HCT116 (cell line): Measurements from ENCODE around the gene PKHD1. TPM values are rescaled to one million over a fixed set of nuclear protein-coding genes. Genes with fewer than 3 reads are reported as not detected.

Experiments used
- ATAC-seq: fragments of 200-7000 bp; cut with Tn5 transposase; 2 replicates; pipeline ENCODE4 v1.9.1; 2020; ENCODE audit warnings: mild to moderate bottlenecking, moderate library complexity
- BruUV-seq: library from RNA; stranded (reverse); fragments of 400-500 nt; replicated peaks from 2 replicates; lab custom pipeline; 2021; lab: Mats Ljungman, UMichigan
- CTCF ChIA-PET: fragments of 300-600 bp; sonication (Branson Sonifier 250); formaldehyde crosslinking; loops from one replicate; lab custom pipeline; 2021; ENCODE audit warnings: antibody characterized with exemption; lab: Charles Lee
- POLR2A ChIA-PET: fragments of 300-600, 350-600 bp; sonication (Branson Sonifier 250); formaldehyde crosslinking; loops from one replicate; lab custom pipeline; 2021; ENCODE audit warnings: antibody characterized with exemption; lab: Charles Lee
- RAD21 ChIA-PET, 2 experiments: fragments of 300-600 bp; sonication (Branson Sonifier 250); formaldehyde crosslinking; loops; one replicate each; lab custom pipeline; 2023; ENCODE audit warnings: low total read pairs in 2 of 2; ENCODE audit not compliant: uncharacterized antibody in 2 of 2, unreplicated experiment in 2 of 2, low non-redundant PET in 1 of 2; lab: Charles Lee
- DNase-seq: peaks from one replicate; pipeline ENCODE4 v3.0.0-alpha.2; 2010; ENCODE audit warnings: low read depth, low spot score
- H2AFZ ChIP-seq: fragments of 200-600 bp; shearing (Covaris generic), sonication (generic); 2 replicates; pipeline ENCODE4 v1.6.1; 2017; ENCODE audit warnings: low read depth, mixed run types, mixed read lengths, antibody characterized with exemption, low read length; ENCODE audit not compliant: poor library complexity, severe bottlenecking
- H3K27ac ChIP-seq: 2 replicates; pipeline ENCODE4 v1.5.1; 2012; ENCODE audit warnings: low read depth, low read length
- H3K27me3 ChIP-seq: fragments of 200-600 bp; sonication (generic); 2 replicates; pipeline ENCODE4 v1.6.1; 2016; ENCODE audit warnings: mixed run types, low read length, mixed read lengths; ENCODE audit not compliant: insufficient read depth
- H3K36me3 ChIP-seq, 2 experiments: fragments of 200-500 bp in 1 of 2; fragments of 200-600 bp in 1 of 2; sonication (Bioruptor generic) in 1 of 2; sonication (generic) in 1 of 2; 2 replicates each; pipeline versions ENCODE4 v1.5.1 to v1.6.1; 2014 to 2016; ENCODE audit warnings: low read length in 2 of 2, inconsistent platforms in 1 of 2, mixed read lengths in 1 of 2, mixed run types in 1 of 2; ENCODE audit not compliant: insufficient read depth in 2 of 2, control insufficient read depth in 1 of 2
- H3K4me1 ChIP-seq, 2 experiments: fragments of 200-600 bp in 1 of 2; sonication (generic) in 1 of 2; 2 replicates each; pipeline versions ENCODE4 v1.5.1 to v1.6.1; 2012 to 2017; ENCODE audit warnings: low read length in 2 of 2, inconsistent platforms in 1 of 2, mild to moderate bottlenecking in 1 of 2, mixed read lengths in 1 of 2, mixed run types in 1 of 2, moderate library complexity in 1 of 2; ENCODE audit not compliant: insufficient read depth in 2 of 2, control insufficient read depth in 1 of 2
- H3K4me2 ChIP-seq: fragments of 200-600 bp; sonication (generic); 2 replicates; pipeline ENCODE4 v1.6.1; 2017; ENCODE audit warnings: mixed run types, low read length, mixed read lengths
- H3K4me3 ChIP-seq, 2 experiments: fragments of 200-600 bp in 1 of 2; sonication (generic) in 1 of 2; replicated peaks in 1 of 2; 2 replicates each; pipeline ENCODE4 v1.5.1; 2011 to 2016; ENCODE audit warnings: low read length in 2 of 2, control low read depth in 1 of 2, low read depth in 1 of 2, mild to moderate bottlenecking in 1 of 2, mixed read lengths in 1 of 2, mixed run types in 1 of 2
- H3K79me2 ChIP-seq: fragments of 200-600 bp; sonication (generic); 2 replicates; pipeline ENCODE4 v1.6.1; 2017; ENCODE audit warnings: mild to moderate bottlenecking, mixed run types, low read length, moderate library complexity, mixed read lengths; ENCODE audit not compliant: insufficient read depth
- H3K9ac ChIP-seq: fragments of 200-600 bp; sonication (generic); 2 replicates; pipeline ENCODE4 v1.6.1; 2016; ENCODE audit warnings: low read length, mixed read lengths
- H3K9me2 ChIP-seq: fragments of 200-600 bp; sonication (generic), shearing (Covaris generic); 2 replicates; pipeline ENCODE4 v1.6.1; 2017; ENCODE audit warnings: mixed run types, mild to moderate bottlenecking, moderate library complexity; ENCODE audit not compliant: insufficient read depth
- H3K9me3 ChIP-seq, 2 experiments: fragments of 200-500 bp in 1 of 2; fragments of 200-600 bp in 1 of 2; sonication (Bioruptor generic) in 1 of 2; sonication (generic) in 1 of 2; 2 replicates each; pipeline ENCODE4 v1.6.1; 2014 to 2017; ENCODE audit warnings: low read length in 2 of 2, mixed read lengths in 2 of 2, inconsistent platforms in 1 of 2, low read depth in 1 of 2, mild to moderate bottlenecking in 1 of 2, mixed run types in 1 of 2, moderate library complexity in 1 of 2; ENCODE audit not compliant: control insufficient read depth in 1 of 2, insufficient read depth in 1 of 2
- H4K20me1 ChIP-seq: fragments of 200-600 bp; sonication (generic), shearing (Covaris generic); 2 replicates; pipeline ENCODE4 v1.6.1; 2017; ENCODE audit warnings: mixed run types, mild to moderate bottlenecking, moderate library complexity; ENCODE audit not compliant: insufficient read depth
- CTCF ChIP-seq, 3 experiments: fragments of 200-600 bp in 1 of 3; sonication (generic) in 1 of 3; IDR thresholded peaks in 2 of 3; conservative IDR thresholded peaks in 1 of 3; 2 replicates each; pipeline ENCODE4 v1.5.1; 2012 to 2017; ENCODE audit warnings: low read depth in 2 of 3, low read length in 2 of 3, antibody characterized with exemption in 1 of 3, borderline replicate concordance in 1 of 3, control low read depth in 1 of 3, mild to moderate bottlenecking in 1 of 3, mixed read lengths in 1 of 3, mixed run types in 1 of 3, moderate library complexity in 1 of 3; ENCODE audit not compliant: insufficient read depth in 1 of 3
- EZH2 ChIP-seq: fragments of 200-600 bp; sonication (generic); IDR thresholded peaks from 2 replicates; pipeline ENCODE4 v1.6.1; 2017; ENCODE audit warnings: antibody characterized with exemption, mixed run types
- EZH2phosphoT487 ChIP-seq: fragments of 200-600 bp; IDR thresholded peaks from 2 replicates; pipeline ENCODE4 v1.6.1; 2018; ENCODE audit warnings: antibody characterized with exemption, borderline replicate concordance
- FOSL1 ChIP-seq: IDR thresholded peaks from 2 replicates; pipeline ENCODE4 v1.6.1; 2012; ENCODE audit warnings: low read depth
- JUND ChIP-seq: IDR thresholded peaks from 2 replicates; pipeline ENCODE4 v1.6.1; 2012
- MAX ChIP-seq: IDR thresholded peaks from 2 replicates; pipeline ENCODE4 v1.6.1; 2012
- POLR2AphosphoS5 ChIP-seq: IDR thresholded peaks from 2 replicates; pipeline ENCODE4 v1.6.1; 2011; ENCODE audit warnings: mild to moderate bottlenecking, low read depth, low read length, moderate library complexity
- RAD21 ChIP-seq: IDR thresholded peaks from 2 replicates; pipeline ENCODE4 v1.6.1; 2012; ENCODE audit warnings: low read depth, mild to moderate bottlenecking
- REST ChIP-seq: IDR thresholded peaks from 2 replicates; pipeline ENCODE4 v1.6.1; 2012; ENCODE audit warnings: low read depth
- SIN3A ChIP-seq: IDR thresholded peaks from 2 replicates; pipeline ENCODE4 v1.6.1; 2012; ENCODE audit warnings: low read depth
- SP1 ChIP-seq: IDR thresholded peaks from 2 replicates; pipeline ENCODE4 v1.6.1; 2012; ENCODE audit warnings: low read depth
- TCF7L2 ChIP-seq: IDR thresholded peaks from 2 replicates; pipeline ENCODE4 v1.7.0; 2011; ENCODE audit warnings: borderline replicate concordance, inconsistent platforms; ENCODE audit not compliant: insufficient read depth, insufficient read length; ENCODE audit errors: extremely low read depth
- ZBTB33 ChIP-seq: IDR thresholded peaks from 2 replicates; pipeline ENCODE4 v1.6.1; 2011; ENCODE audit warnings: mild to moderate bottlenecking, low read length, moderate library complexity; ENCODE audit not compliant: insufficient replicate concordance; ENCODE audit errors: extremely low read depth
- ZNF274 ChIP-seq: fragments of 200-500 bp; sonication (Bioruptor generic); IDR thresholded peaks from 2 replicates; pipeline ENCODE4 v1.6.1; 2014; ENCODE audit warnings: mild to moderate bottlenecking, low read depth, low read length, inconsistent platforms
- intact Hi-C: fragments of 100-400 bp; cut with micrococcal nuclease; formaldehyde crosslinking; loops from 2 replicates; pipeline ENCODE4 v1.10.0; 2022
- total RNA-seq: library from RNA; stranded (reverse); gene quantifications from one replicate; pipeline ENCODE4 v1.2.1, GENCODE V29; 2021; ENCODE audit not compliant: unreplicated experiment

The PKHD1 gene
- total RNA-seq, 1 experiment from 2014 or later, result not detected

- ChIA-PET RAD21 (no interaction called here), POLR2A (no interaction called here), CTCF (no interaction called here)
- Histone ChIP-seq H3K36me3 (no peaks in the 10 kb centered on the region), H3K79me2 (no peaks in the 10 kb centered on the region), H3K4me1 (no peaks in the 10 kb centered on the region), H4K20me1 (no peaks in the 10 kb centered on the region), H3K27ac (no peak overlapping the region), H2AFZ (no peak overlapping the region), H3K9me2 (no peaks in the 10 kb centered on the region), H3K4me2 (no peak overlapping the region), H3K27me3 (0 out of 2 replicates have a peak, but pooled peaks cover 12% of the 10 kb centered on the region), H3K9me3 (no peaks in the 10 kb centered on the region), H3K4me3 (no peak overlapping the region), H3K9ac (no peak overlapping the region)
- no TSS peak for BruUV-seq
- ATAC-seq (no peak), DNase-seq (no peak)
- no peak for TF ChIP-seq RAD21
- TF ChIP-seq POLR2AphosphoS5, result no peak
- TF ChIP-seq EZH2, result no peak
- TF ChIP-seq JUND, result no peak
- no peak for TF ChIP-seq FOSL1
- no peak for TF ChIP-seq SIN3A
- TF ChIP-seq MAX, result no peak
- no peak for TF ChIP-seq TCF7L2
- no peak for TF ChIP-seq REST
- no peak for TF ChIP-seq EZH2phosphoT487
- no peak for TF ChIP-seq CTCF (IDR thresholded peaks at IDR 0.05 in 2 of 3, conservative IDR thresholded peaks at IDR 0.05 in 1 of 3; ENCODE audit: borderline replicate concordance in 1 of 3, insufficient read depth in 1 of 3, low read depth in 2 of 3, low read length in 2 of 3)
- no peak for TF ChIP-seq ZNF274
- no peak for TF ChIP-seq SP1
- no peak for TF ChIP-seq ZBTB33
- intact Hi-C loops, result no loop called here
Measured at GRCh38 chr6:52074155-52074554, 13.3 kb downstream of the PKHD1 start.
